Peyer's patch (tissue), 4 donors: ENCODE data around the gene MRPL58.

ENCODE experiments used
- CTCF ChIP-seq, 6 experiments: fragments of 450-650 bp in 4 of 6; fragments of 200-600 bp in 2 of 6; sonication (generic) in 1 of 6; IDR thresholded peaks; one replicate each; pipeline ENCODE4 v1.5.1; 2017 to 2019; ENCODE audit warnings: antibody characterized with exemption in 6 of 6, mild to moderate bottlenecking in 3 of 6, moderate library complexity in 1 of 6
- POLR2A ChIP-seq, 2 donors: fragments of 450-650 bp; IDR thresholded peaks; one replicate each; pipeline ENCODE4 v1.5.1; 2017; ENCODE audit warnings: antibody characterized with exemption in 2 of 2, mild to moderate bottlenecking in 2 of 2, moderate library complexity in 2 of 2

DNA sequence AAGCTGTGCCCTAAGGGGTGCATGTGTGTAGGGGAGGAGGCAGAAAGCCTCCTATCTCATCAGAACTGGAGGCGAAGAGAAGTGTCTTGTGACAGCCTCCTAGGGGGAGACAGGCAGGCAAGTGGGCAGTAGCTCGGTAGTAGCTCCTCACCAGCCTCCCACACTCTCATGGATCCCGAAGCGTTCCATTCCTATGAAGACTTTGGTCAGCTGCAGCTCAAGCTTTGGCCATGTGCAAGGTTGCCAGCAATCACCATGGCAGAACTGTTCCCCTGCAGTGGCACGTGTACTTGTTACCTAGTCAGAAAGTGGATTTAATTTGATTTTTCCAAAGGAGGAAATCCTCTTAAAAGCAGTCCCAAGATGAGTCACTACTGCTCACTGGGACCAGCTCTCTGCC, 6.7 kb downstream of the MRPL58 start:
- TF ChIP-seq CTCF (IDR thresholded peaks at IDR 0.05) (no peak), POLR2A (IDR thresholded peaks at IDR 0.05) (no peak)
